Measurements from ENCODE around the gene CADPS2. TPM values are rescaled to one million over a fixed set of nuclear protein-coding genes. Genes with fewer than 3 reads are reported as not detected.

Gene CADPS2
- total RNA-seq, 1 donor from 2014 or later, result 27.8 TPM

- no peak for DNase-seq (ENCODE audit: low spot score)
- no peak for TF ChIP-seq CTCF (IDR thresholded peaks at IDR 0.05; ENCODE audit: unreplicated experiment)
- Mint-ChIP-seq H3K4me1 (ENCODE audit: unreplicated experiment) (peaks cover 8% of the 10 kb centered on the region), H3K27me3 (ENCODE audit: unreplicated experiment) (no peaks in the 10 kb centered on the region), H3K36me3 (ENCODE audit: low read depth, unreplicated experiment) (no peaks in the 10 kb centered on the region), H3K9me3 (ENCODE audit: unreplicated experiment) (no peaks in the 10 kb centered on the region), H3K4me3 (ENCODE audit: unreplicated experiment) (no peak overlapping the region), H3K27ac (ENCODE audit: unreplicated experiment) (no peak overlapping the region)
Observed at GRCh38 chr7:122438492-122438891, 447.8 kb downstream of the CADPS2 start.

- DNase-seq (ENCODE audit: low spot score), result no peak
- Mint-ChIP-seq H3K27me3 (ENCODE audit: unreplicated experiment) (no peaks in the 10 kb centered on the region), H3K36me3 (ENCODE audit: low read depth, unreplicated experiment) (no peaks in the 10 kb centered on the region)
Observed at GRCh38 chr7:122438006-122438405, 448.3 kb downstream of the CADPS2 start.

GRCh38 chr7:122433765-122434164 lies 452.5 kb downstream of the CADPS2 start:
- no peaks in the 10 kb centered on the region for H3K27me3 Mint-ChIP-seq (ENCODE audit: unreplicated experiment)
- no peak overlapping the region for H3K4me3 Mint-ChIP-seq (ENCODE audit: unreplicated experiment)
- H3K27ac Mint-ChIP-seq (ENCODE audit: unreplicated experiment), result no peak overlapping the region
- H3K9me3 Mint-ChIP-seq (ENCODE audit: unreplicated experiment), result no peaks in the 10 kb centered on the region
- TF ChIP-seq CTCF (IDR thresholded peaks at IDR 0.05; ENCODE audit: unreplicated experiment), result no peak
- H3K4me1 Mint-ChIP-seq (ENCODE audit: unreplicated experiment), result peaks cover 13% of the 10 kb centered on the region
- no peaks in the 10 kb centered on the region for H3K36me3 Mint-ChIP-seq (ENCODE audit: low read depth, unreplicated experiment)
- no peak for DNase-seq (ENCODE audit: low spot score)

More at GRCh38 chr7:122438006-122438405, 448.3 kb downstream of the CADPS2 start:
- no peaks in the 10 kb centered on the region for H3K9me3 Mint-ChIP-seq (ENCODE audit: unreplicated experiment)
- no peak overlapping the region for H3K27ac Mint-ChIP-seq (ENCODE audit: unreplicated experiment)
- H3K4me3 Mint-ChIP-seq (ENCODE audit: unreplicated experiment), result no peak overlapping the region
- no peak for TF ChIP-seq CTCF (IDR thresholded peaks at IDR 0.05; ENCODE audit: unreplicated experiment)
- peaks cover 8% of the 10 kb centered on the region for H3K4me1 Mint-ChIP-seq (ENCODE audit: unreplicated experiment)

- no peaks in the 10 kb centered on the region for H3K9me3 Mint-ChIP-seq (ENCODE audit: unreplicated experiment)
- no peaks in the 10 kb centered on the region for H3K36me3 Mint-ChIP-seq (ENCODE audit: low read depth, unreplicated experiment)
- no peak overlapping the region for H3K4me3 Mint-ChIP-seq (ENCODE audit: unreplicated experiment)
- TF ChIP-seq CTCF (IDR thresholded peaks at IDR 0.05; ENCODE audit: unreplicated experiment), result no peak
- no peak overlapping the region for H3K27ac Mint-ChIP-seq (ENCODE audit: unreplicated experiment)
- peaks cover 4% of the 10 kb centered on the region for H3K4me1 Mint-ChIP-seq (ENCODE audit: unreplicated experiment)
- no peak for DNase-seq (ENCODE audit: low spot score)
- H3K27me3 Mint-ChIP-seq (ENCODE audit: unreplicated experiment), result no peaks in the 10 kb centered on the region
Observed at GRCh38 chr7:122430710-122431109, 455.6 kb downstream of the CADPS2 start.

- peaks cover 4% of the 10 kb centered on the region for H3K4me1 Mint-ChIP-seq (ENCODE audit: unreplicated experiment)
- H3K27me3 Mint-ChIP-seq (ENCODE audit: unreplicated experiment), result no peaks in the 10 kb centered on the region
- TF ChIP-seq CTCF (IDR thresholded peaks at IDR 0.05; ENCODE audit: unreplicated experiment), result no peak
- no peak for DNase-seq (ENCODE audit: low spot score)
- H3K27ac Mint-ChIP-seq (ENCODE audit: unreplicated experiment), result no peak overlapping the region
- H3K9me3 Mint-ChIP-seq (ENCODE audit: unreplicated experiment), result no peaks in the 10 kb centered on the region
- no peak overlapping the region for H3K4me3 Mint-ChIP-seq (ENCODE audit: unreplicated experiment)
- no peaks in the 10 kb centered on the region for H3K36me3 Mint-ChIP-seq (ENCODE audit: low read depth, unreplicated experiment)
Observed at GRCh38 chr7:122429926-122430325, 456.3 kb downstream of the CADPS2 start.
